Kidney capillary endothelial cell (primary cell): Measurements from ENCODE around the gene MMP17.
A peak's percentile ranks its signal among the peaks of the same experiment; 100 is the strongest.
"Not testable (repeated sequence)": the region's sequence is repeated elsewhere in the genome, so short reads cannot be mapped to it uniquely, and the experiment has no call there.

Experiments used
- DNase-seq: peaks from one replicate; pipeline ENCODE4 v3.0.0-alpha.2; 2018; ENCODE audit warnings: low spot score

The MMP17 gene

GRCh38 chr12:131865180-131865875 lies 37.1 kb downstream of the MMP17 start:
- DNase-seq, result no peak

GRCh38 chr12:131867471-131867870 lies 39.3 kb downstream of the MMP17 start:
- DNase-seq, result no peak

GRCh38 chr12:131867891-131868675 lies 39.9 kb downstream of the MMP17 start:
- no peak for DNase-seq

GRCh38 chr12:131869871-131870418 lies 41.8 kb downstream of the MMP17 start:
- peak; percentile 91 for DNase-seq

- DNase-seq, result no peak
Measured at GRCh38 chr12:131871677-131872076, 43.5 kb downstream of the MMP17 start.

- DNase-seq, result peak; percentile 92
Measured at GRCh38 chr12:131872154-131873051, 44.2 kb downstream of the MMP17 start.

GRCh38 chr12:131873293-131873692 lies 45.1 kb downstream of the MMP17 start:
- DNase-seq, result no peak

- DNase-seq, result not testable (repeated sequence)
Measured at GRCh38 chr12:131874972-131875371, 46.8 kb downstream of the MMP17 start.

DNA sequence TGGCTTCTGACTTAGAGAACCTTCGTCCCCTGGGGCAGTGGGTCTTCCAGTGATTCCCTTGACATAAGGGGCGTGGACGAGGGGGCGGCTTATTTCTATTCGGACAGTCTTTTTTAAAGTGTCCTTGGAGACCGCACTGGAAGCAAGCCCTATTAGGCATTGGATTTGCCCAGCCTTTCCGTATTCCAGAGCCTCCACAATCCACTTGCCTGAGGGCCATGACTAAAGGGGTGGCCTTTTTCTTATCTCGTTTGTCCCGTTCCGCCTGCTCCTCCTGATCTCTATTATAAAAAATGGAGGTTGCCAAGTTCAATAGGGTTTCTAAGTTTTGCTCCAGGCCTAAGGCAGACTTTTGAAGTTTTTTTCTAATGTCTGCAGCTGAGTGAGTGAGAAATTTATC lies 49.0 kb downstream of the MMP17 start:
- not testable (repeated sequence) for DNase-seq

- not testable (repeated sequence) for DNase-seq
Measured at GRCh38 chr12:131878436-131878835, 50.2 kb downstream of the MMP17 start.

DNA sequence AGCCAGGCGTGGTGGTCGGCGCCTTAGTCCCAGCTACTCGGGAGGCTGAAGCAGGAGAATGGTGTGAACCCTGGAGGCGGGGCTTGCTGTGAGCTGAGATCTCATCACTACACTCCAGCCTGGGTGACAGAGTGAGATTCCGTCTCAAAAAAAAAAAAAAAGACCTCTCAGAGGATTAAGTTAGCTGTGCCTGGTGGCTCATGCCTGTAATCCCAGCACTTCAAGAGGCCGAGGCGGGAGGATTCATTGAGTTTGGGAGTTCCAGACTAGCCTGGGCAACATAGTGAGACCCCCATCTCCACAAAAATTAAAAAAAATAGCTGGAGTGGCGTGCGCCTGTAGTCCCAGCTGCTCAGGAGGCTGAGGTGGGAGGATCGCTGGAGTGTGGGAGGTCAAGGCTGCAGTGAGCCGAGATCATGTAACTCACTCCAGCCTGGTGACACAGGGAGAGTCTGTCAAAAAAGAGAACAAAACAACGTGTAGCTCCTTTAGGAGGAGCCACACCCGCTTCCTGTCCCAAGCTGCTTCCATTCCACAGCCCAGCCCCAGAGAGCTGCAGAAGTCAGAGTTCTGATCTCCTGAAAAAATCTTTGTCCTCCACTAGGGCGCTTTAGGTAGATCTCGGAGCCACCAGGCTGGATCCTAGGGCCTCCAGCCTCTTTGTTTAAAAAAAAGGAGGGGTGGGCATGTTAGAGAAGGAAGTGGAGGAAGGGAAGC lies 54.8 kb downstream of the MMP17 start:
- no peak for DNase-seq

- DNase-seq, result no peak
Measured at GRCh38 chr12:131883521-131883900, 55.3 kb downstream of the MMP17 start.

GRCh38 chr12:131885076-131885475 lies 56.9 kb downstream of the MMP17 start:
- not testable (repeated sequence) for DNase-seq

DNA sequence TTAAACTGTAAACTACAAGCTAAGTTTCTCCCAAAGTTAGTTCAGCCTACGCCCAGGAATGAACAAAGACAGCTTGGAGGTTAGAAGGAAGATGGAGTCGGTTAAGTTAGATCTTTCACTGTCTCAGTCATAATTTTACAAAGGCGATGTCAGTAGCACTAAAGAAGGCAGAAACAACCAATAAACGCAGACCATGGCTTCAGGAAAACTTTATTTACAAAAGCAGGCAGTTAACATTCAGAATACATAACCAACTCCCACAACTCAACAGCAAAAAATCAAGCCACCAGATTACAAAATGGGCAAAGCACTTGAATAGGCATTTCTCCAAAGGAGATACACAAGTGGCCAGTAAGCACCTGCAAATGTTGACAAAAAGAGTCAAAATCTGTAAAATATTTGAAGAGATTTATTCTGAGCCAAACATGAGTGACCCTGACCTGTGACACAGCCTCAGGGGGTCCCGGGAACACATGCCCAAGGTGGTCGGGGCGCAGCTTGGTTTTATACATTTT lies 57.4 kb downstream of the MMP17 start:
- no peak for DNase-seq

DNA sequence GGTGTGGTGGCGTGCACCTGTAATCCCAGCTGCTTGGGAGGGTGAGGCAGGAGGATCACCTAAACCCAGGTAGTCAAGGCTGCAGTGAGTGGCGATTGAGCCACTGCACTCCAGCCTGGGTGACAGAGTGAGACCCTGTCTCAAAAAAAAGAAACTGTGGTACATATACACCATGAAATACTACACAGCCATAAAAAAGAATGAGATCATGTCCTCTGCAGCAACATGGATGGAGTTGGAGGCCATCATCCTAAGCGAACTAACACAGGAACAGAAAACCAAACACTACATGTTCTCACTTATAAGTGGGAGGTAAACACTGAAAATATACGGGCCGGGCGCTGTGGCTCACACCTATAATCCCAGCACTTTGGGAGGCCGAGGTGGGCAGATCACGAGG lies 63.5 kb downstream of the MMP17 start:
- DNase-seq, result not testable (repeated sequence)

- no peak for DNase-seq
Measured at GRCh38 chr12:131892711-131893604, 64.8 kb downstream of the MMP17 start.

DNA sequence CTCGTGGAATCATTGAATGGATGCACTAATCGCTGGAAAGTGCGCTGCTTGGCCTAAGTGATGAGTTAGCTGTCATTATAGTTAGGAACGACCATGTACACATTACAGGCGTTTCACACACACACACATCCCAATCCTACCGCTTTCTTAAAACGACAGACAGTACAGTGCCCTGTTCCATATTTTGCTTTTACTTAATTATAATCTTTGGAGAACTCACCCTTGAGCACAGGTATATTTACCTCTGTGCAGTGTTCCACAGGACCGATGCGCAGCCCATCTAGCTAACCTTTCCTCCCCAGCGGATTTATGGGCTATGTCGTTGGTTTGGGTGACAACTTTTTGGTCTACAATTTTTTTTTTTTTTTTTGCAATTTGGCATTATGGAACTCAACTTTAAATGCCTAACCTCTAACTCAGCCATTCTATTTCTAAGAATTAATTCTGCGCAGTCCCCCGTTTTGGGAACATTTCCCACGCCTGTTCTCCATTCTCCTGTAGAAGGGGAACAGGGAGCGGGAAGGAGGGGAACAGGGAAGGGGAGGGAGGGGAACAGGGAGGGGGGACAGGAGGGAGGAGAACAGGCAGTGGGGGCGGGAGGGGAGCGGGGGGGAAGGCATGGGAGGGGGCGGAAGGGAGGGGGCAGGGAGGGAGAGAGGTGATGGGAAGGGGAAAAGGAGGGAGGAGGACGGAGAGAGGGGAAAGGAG lies 65.6 kb downstream of the MMP17 start:
- DNase-seq, result no peak

- DNase-seq, result peak; percentile 85
Measured at GRCh38 chr12:131894313-131894860, 66.2 kb downstream of the MMP17 start, which contains the start of gene ULK1. Gene ULK1, plus strand, starts transcription at chr12:131894622. Its CDS starts 380 bp downstream, at chr12:131895002.

GRCh38 chr12:131894981-131895639 lies 66.9 kb downstream of the MMP17 start:
- no peak for DNase-seq
